CD14-positive monocyte (primary cell): ENCODE measurements around the gene CNOT6L. TPM values are rescaled to one million over a fixed set of nuclear protein-coding genes. Genes with fewer than 3 reads are reported as not detected.

Experiments
- DNase-seq, 3 donors: peaks; one replicate each; pipeline ENCODE4 v3.0.0-alpha.2; 2011 to 2022
- H2AFZ ChIP-seq: 2 replicates; pipeline ENCODE4 v1.6.0; 2012; ENCODE audit warnings: mild to moderate bottlenecking, low read depth, low read length, inconsistent platforms; ENCODE audit not compliant: insufficient read depth, poor library complexity, severe bottlenecking
- H3K27ac ChIP-seq, 2 donors: 1 replicate in 1 of 2; 2 replicates in 1 of 2; pipeline ENCODE4 v1.5.1; 2012 to 2013; ENCODE audit warnings: low read length in 2 of 2, control low read depth in 1 of 2, inconsistent platforms in 1 of 2, low read depth in 1 of 2, mild to moderate bottlenecking in 1 of 2
- H3K27me3 ChIP-seq, 2 donors: one replicate each; pipeline versions ENCODE4 v1.6.0 to v1.6.1; 2011 to 2013; ENCODE audit warnings: low read length in 2 of 2; ENCODE audit not compliant: control insufficient read depth in 2 of 2, insufficient read depth in 2 of 2
- H3K36me3 ChIP-seq, 2 donors: replicated peaks in 1 of 2; 1 replicate in 1 of 2; 2 replicates in 1 of 2; pipeline versions ENCODE4 v1.5.1 to v1.6.1; 2012 to 2013; ENCODE audit warnings: low read length in 2 of 2, control low read depth in 1 of 2, inconsistent platforms in 1 of 2, mild to moderate bottlenecking in 1 of 2; ENCODE audit not compliant: insufficient read depth in 2 of 2, control insufficient read depth in 1 of 2
- H3K4me1 ChIP-seq, 2 donors: 1 replicate in 1 of 2; 2 replicates in 1 of 2; pipeline versions ENCODE4 v1.5.1 to v1.6.1; 2012 to 2013; ENCODE audit warnings: low read length in 2 of 2, control low read depth in 1 of 2, inconsistent platforms in 1 of 2, mild to moderate bottlenecking in 1 of 2, moderate library complexity in 1 of 2; ENCODE audit not compliant: insufficient read depth in 2 of 2, control insufficient read depth in 1 of 2
- H3K4me2 ChIP-seq: replicated peaks from 2 replicates; pipeline ENCODE3; 2012; ENCODE audit warnings: low read length, moderate library complexity, mild to moderate bottlenecking; ENCODE audit not compliant: poor library complexity, severe bottlenecking; ENCODE audit errors: extremely low read depth
- H3K4me3 ChIP-seq, 3 experiments: fragments of 200-600 bp in 1 of 3; sonication (generic) in 1 of 3; replicated peaks in 1 of 3; 1 replicate in 2 of 3; 2 replicates in 1 of 3; pipeline ENCODE4 v1.5.1; 2011 to 2013; ENCODE audit warnings: low read length in 3 of 3, mild to moderate bottlenecking in 3 of 3, control low read depth in 2 of 3, low read depth in 2 of 3, inconsistent platforms in 1 of 3, moderate library complexity in 1 of 3
- H3K79me2 ChIP-seq: 2 replicates; pipeline ENCODE4 v1.6.0; 2012; ENCODE audit warnings: mild to moderate bottlenecking, control low read depth, inconsistent platforms, low read length, moderate library complexity; ENCODE audit not compliant: insufficient read depth
- H3K9ac ChIP-seq: 2 replicates; pipeline ENCODE4 v1.6.0; 2017; ENCODE audit warnings: low read length, mild to moderate bottlenecking; ENCODE audit not compliant: insufficient read depth, poor library complexity, severe bottlenecking
- H3K9me3 ChIP-seq, 2 donors: replicated peaks in 1 of 2; 1 replicate in 1 of 2; 2 replicates in 1 of 2; pipeline versions ENCODE4 v1.5.1 to v1.6.1; 2012 to 2013; ENCODE audit warnings: low read length in 2 of 2, control low read depth in 1 of 2; ENCODE audit not compliant: control insufficient read depth in 1 of 2, insufficient read depth in 1 of 2
- H4K20me1 ChIP-seq: 2 replicates; pipeline ENCODE4 v1.6.0; 2012; ENCODE audit warnings: mild to moderate bottlenecking, low read length, control low read depth, moderate library complexity; ENCODE audit not compliant: insufficient read depth
- H3K27ac Mint-ChIP-seq, 7 donors: one replicate each; pipeline ENCODE4 v1.8.0; 2020; ENCODE audit warnings: mild to moderate bottlenecking in 7 of 7, mixed read lengths in 7 of 7, moderate library complexity in 6 of 7, inconsistent platforms in 2 of 7
- H3K27me3 Mint-ChIP-seq, 3 donors: one replicate each; pipeline ENCODE4 v1.8.0; 2021 to 2022; ENCODE audit warnings: low read depth in 3 of 3, mild to moderate bottlenecking in 3 of 3, mixed read lengths in 3 of 3, moderate library complexity in 3 of 3, inconsistent platforms in 1 of 3
- H3K36me3 Mint-ChIP-seq, 2 donors: one replicate each; pipeline ENCODE4 v1.8.0; 2020; ENCODE audit warnings: mixed read lengths in 2 of 2, inconsistent platforms in 1 of 2, mild to moderate bottlenecking in 1 of 2
- H3K4me1 Mint-ChIP-seq: one replicate; pipeline ENCODE4 v1.8.0; 2020; ENCODE audit warnings: mild to moderate bottlenecking, mixed read lengths
- H3K4me3 Mint-ChIP-seq, 2 donors: one replicate each; pipeline ENCODE4 v1.8.0; 2020; ENCODE audit warnings: mild to moderate bottlenecking in 2 of 2, mixed read lengths in 2 of 2, moderate library complexity in 1 of 2
- H3K9me3 Mint-ChIP-seq, 7 donors: one replicate each; pipeline ENCODE4 v1.8.0; 2020 to 2022; ENCODE audit warnings: mixed read lengths in 7 of 7, mild to moderate bottlenecking in 6 of 7, moderate library complexity in 6 of 7, inconsistent platforms in 2 of 7
- WGBS: methylation state at CpG from one replicate; pipeline ENCODE4 v1.1.5; 2013; ENCODE audit warnings: missing lambda C conversion rate; ENCODE audit not compliant: insufficient coverage; 5-methylcytosine and 5-hydroxymethylcytosine counted together
- intact Hi-C, 2 donors: fragments of 100-400 bp; cut with micrococcal nuclease; formaldehyde crosslinking; loops; one replicate each; pipeline versions ENCODE4 v1.15.0 to v1.15.1; 2023
- polyA plus RNA-seq, 3 donors: library from polyadenylated mRNA; depleted of rRNA in 1 of 3; unstranded in 2 of 3; stranded (reverse) in 1 of 3; fragments of 300-500 nt in 2 of 3; fragments of >200 nt in 1 of 3; fragmentation: Illumina TruSeq in 2 of 3; gene quantifications; 1 replicate in 2 of 3; 2 replicates in 1 of 3; pipeline ENCODE4 v1.2.3, GENCODE V29; 2012 to 2021
- TF ChIP-seq, protein P1 (sequence below): fragments of 200-600 bp; IDR thresholded peaks from one replicate; pipeline ENCODE4 v1.8.0; 2022; ENCODE audit warnings: antibody characterized with exemption, mild to moderate bottlenecking

The CNOT6L gene
- polyA plus RNA-seq, 3 donors = 16.1 to 26.4 (median 26.3) TPM

DNA sequence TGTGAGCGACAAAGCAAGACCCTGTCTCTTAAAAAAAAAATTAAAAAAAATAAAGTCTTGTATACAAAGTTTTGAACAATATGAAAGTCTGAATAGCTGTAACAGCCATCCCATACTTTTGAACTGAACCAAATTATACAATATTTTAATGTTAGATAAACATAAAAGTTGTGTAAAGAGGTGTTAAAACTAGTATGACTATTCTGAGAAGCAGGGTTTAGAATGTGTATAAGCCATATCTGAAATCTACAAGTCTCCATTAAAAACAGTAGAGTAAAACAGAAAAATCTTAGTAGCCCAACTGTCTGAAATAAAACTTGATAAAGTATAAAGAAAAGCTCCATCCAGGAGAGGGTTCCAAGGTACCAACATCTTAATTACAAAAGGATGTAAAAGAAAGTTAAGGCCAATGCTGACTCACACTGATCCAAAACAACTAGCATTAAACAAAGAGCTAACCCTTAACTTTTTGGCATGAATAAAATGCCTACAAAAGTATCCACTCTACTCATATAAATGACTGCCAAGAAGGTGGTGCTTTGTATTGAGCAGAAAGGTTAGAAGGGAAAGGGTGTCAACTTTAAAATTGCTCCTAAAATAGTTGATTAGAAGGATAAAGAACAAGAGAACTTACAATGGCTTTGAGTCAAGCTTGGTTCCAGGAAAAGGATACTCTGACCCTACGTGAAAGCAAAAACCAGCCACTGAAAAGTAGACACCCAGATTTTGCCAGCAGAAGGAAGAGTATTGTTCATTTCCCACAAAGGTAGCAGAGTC lies 18.5 kb downstream of the CNOT6L start:
- WGBS = 38% methylated on average over 1 of the region's 2 CpGs
- no peak overlapping the region for H2AFZ ChIP-seq
- H3K36me3 ChIP-seq = peaks cover 1 to 7% of the 10 kb centered on the region in 2 donors
- H3K27me3 ChIP-seq = no peaks in the 10 kb centered on the region
- DNase-seq = no peak
- H3K9me3 Mint-ChIP-seq = peaks cover 4 to 9% (median 8%) of the 10 kb centered on the region in 7 donors
- peaks cover 99% of the 10 kb centered on the region for H4K20me1 ChIP-seq
- H3K9ac ChIP-seq = no peak overlapping the region
- TF ChIP-seq, protein P1, sequence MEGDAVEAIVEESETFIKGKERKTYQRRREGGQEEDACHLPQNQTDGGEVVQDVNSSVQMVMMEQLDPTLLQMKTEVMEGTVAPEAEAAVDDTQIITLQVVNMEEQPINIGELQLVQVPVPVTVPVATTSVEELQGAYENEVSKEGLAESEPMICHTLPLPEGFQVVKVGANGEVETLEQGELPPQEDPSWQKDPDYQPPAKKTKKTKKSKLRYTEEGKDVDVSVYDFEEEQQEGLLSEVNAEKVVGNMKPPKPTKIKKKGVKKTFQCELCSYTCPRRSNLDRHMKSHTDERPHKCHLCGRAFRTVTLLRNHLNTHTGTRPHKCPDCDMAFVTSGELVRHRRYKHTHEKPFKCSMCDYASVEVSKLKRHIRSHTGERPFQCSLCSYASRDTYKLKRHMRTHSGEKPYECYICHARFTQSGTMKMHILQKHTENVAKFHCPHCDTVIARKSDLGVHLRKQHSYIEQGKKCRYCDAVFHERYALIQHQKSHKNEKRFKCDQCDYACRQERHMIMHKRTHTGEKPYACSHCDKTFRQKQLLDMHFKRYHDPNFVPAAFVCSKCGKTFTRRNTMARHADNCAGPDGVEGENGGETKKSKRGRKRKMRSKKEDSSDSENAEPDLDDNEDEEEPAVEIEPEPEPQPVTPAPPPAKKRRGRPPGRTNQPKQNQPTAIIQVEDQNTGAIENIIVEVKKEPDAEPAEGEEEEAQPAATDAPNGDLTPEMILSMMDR = no peak
- H3K4me1 ChIP-seq = peaks cover 12 to 33% of the 10 kb centered on the region in 2 donors
- no peaks in the 10 kb centered on the region for H3K27me3 Mint-ChIP-seq
- peak overlapping the region in 1 of 3 experiments; percentile 6 for H3K4me3 ChIP-seq
- peak overlapping the region in 1 of 2 donors; percentile 70 for H3K27ac ChIP-seq
- H3K79me2 ChIP-seq = peaks cover 100% of the 10 kb centered on the region
- H3K9me3 ChIP-seq = peaks cover 1 to 3% of the 10 kb centered on the region in 2 donors
- peaks cover 4 to 20% of the 10 kb centered on the region in 2 donors for H3K36me3 Mint-ChIP-seq
- peak overlapping the region in 1 of 2 donors; percentile 32 for H3K4me3 Mint-ChIP-seq
- H3K4me2 ChIP-seq = peak overlapping the region; percentile 37
- intact Hi-C loops = no loop called here
- peak overlapping the region in 5 of 7 donors; percentile 1 to 60 (median 36) for H3K27ac Mint-ChIP-seq
- peaks cover 35% of the 10 kb centered on the region for H3K4me1 Mint-ChIP-seq

DNA sequence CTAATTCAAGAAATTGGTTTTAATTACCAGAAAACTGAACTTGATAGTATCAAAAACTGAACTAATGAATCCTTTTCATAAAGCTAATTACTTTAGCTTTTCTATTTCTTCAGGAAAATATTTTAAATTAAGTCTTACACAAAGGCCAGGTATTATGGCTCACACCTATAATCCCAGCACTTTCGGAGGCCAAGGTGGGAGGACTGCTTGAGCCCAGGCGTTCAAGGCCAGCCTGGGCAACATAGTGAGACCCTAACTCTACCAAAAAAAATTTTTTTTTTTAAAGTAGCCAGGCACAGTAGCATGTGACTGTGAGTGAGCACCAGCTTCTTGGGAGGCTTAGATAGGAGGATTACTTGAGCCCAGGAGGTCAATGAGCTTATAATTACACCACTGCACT lies 19.1 kb downstream of the CNOT6L start:
- no peak overlapping the region for H3K27ac Mint-ChIP-seq
- 100% methylated on average over 1 of the region's 2 CpGs for WGBS
- DNase-seq = no peak
- peaks cover 10 to 27% of the 10 kb centered on the region in 2 donors for H3K4me1 ChIP-seq
- no peak overlapping the region for H2AFZ ChIP-seq
- peaks cover 6 to 9% of the 10 kb centered on the region in 2 donors for H3K9me3 ChIP-seq
- peaks cover 6 to 15% (median 13%) of the 10 kb centered on the region in 7 donors for H3K9me3 Mint-ChIP-seq
- H3K36me3 ChIP-seq = peaks cover 6 to 11% of the 10 kb centered on the region in 2 donors
- intact Hi-C loops = no loop called here
- H3K79me2 ChIP-seq = peaks cover 100% of the 10 kb centered on the region
- H3K9ac ChIP-seq = no peak overlapping the region
- H4K20me1 ChIP-seq = peaks cover 99% of the 10 kb centered on the region
- H3K27me3 Mint-ChIP-seq = peaks cover 0 to 1% (median 0%) of the 10 kb centered on the region in 3 donors
- H3K27ac ChIP-seq = no peak overlapping the region
- H3K4me2 ChIP-seq = no peak overlapping the region
- H3K4me1 Mint-ChIP-seq = peaks cover 31% of the 10 kb centered on the region
- H3K4me3 Mint-ChIP-seq = no peak overlapping the region
- H3K36me3 Mint-ChIP-seq = peaks cover 7 to 24% of the 10 kb centered on the region in 2 donors
- no peak overlapping the region for H3K4me3 ChIP-seq
- TF ChIP-seq, protein P1 = no peak
- H3K27me3 ChIP-seq = no peaks in the 10 kb centered on the region
